VCaP (cell line): ENCODE data around the gene TBX1.
A peak's percentile ranks its signal among the peaks of the same experiment; 100 is the strongest.

Source experiments
- H3K27ac ChIP-seq: fragments of 450-650 bp; 2 replicates; pipeline ENCODE4 v1.5.1; 2017
- TF ChIP-seq, protein P1 (sequence below): fragments of 450-650 bp; conservative IDR thresholded peaks from 2 replicates; pipeline ENCODE4 v1.5.1; 2017; ENCODE audit warnings: mild to moderate bottlenecking, moderate library complexity

TBX1 gene

GRCh38 chr22:19730655-19731360 lies 29.8 kb upstream of the TBX1 start:
- H3K27ac ChIP-seq, result peak overlapping the region; percentile 57; the same call in 1 of the 2 replicates
- TF ChIP-seq, protein P1, sequence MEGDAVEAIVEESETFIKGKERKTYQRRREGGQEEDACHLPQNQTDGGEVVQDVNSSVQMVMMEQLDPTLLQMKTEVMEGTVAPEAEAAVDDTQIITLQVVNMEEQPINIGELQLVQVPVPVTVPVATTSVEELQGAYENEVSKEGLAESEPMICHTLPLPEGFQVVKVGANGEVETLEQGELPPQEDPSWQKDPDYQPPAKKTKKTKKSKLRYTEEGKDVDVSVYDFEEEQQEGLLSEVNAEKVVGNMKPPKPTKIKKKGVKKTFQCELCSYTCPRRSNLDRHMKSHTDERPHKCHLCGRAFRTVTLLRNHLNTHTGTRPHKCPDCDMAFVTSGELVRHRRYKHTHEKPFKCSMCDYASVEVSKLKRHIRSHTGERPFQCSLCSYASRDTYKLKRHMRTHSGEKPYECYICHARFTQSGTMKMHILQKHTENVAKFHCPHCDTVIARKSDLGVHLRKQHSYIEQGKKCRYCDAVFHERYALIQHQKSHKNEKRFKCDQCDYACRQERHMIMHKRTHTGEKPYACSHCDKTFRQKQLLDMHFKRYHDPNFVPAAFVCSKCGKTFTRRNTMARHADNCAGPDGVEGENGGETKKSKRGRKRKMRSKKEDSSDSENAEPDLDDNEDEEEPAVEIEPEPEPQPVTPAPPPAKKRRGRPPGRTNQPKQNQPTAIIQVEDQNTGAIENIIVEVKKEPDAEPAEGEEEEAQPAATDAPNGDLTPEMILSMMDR, result peak; percentile 97

DNA sequence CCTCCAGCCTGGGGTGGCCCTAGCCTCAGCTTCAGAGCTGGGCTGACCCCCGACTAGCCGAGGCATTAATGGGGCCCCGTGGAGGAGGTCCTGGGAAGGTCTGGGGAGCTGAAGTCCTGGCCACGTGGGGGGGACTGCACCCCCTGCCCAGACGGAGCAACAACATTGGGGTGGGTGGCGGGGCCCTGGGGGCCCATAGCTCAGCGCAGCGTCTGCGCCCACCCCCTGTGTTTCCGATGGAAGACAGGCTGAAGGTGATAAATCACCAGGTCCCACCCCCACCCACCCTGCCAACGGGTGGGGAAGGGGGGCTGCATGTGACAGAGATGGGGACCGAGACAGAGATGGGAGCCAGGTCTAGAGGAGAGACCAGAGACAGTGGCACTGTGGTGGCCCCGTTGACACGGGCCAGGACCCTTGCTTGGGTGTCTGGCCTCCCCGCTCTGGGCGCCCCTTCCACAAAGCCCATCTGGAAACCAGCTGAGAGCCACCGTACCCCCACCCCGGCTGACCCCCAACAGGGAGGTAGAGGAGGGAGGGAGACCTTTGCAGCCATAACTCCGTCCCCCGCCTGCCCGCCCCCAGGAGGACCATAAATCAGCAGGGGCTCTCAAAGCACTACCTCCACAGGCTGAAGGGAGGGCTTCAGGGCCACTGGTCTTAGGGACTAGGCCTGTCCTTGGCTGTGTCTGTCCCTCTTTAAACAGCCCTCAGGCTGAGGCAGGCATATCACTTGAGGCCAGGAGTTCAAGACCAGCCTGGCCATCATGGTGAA lies 29.0 kb upstream of the TBX1 start:
- TF ChIP-seq, protein P1, result no peak
- H3K27ac ChIP-seq, result peak overlapping the region; percentile 57; the same call in 1 of the 2 replicates

- TF ChIP-seq, protein P1, result no peak
- H3K27ac ChIP-seq, result no peak overlapping the region
Measured at GRCh38 chr22:19732403-19733113, 28.0 kb upstream of the TBX1 start.

DNA sequence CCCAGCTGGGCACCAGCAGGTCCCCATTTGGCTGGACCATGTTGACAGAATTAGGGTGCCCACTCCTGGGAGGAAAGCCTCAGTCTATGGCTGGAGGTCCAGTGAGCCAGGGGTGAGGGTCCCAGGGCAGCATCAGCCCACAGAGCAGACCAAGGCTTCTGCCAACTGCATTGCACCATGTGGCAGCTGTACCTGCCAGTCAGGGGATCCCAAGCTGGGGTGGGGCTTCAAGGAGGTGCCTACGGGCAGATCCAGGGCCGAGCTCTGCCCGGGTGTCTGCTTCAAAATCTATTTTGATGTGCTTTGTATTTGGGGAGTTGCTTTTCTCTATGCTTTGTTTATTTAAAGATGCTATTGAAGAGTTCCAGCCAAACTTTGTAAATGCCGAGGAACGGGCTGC lies 26.8 kb upstream of the TBX1 start:
- TF ChIP-seq, protein P1, result no peak
- no peak overlapping the region for H3K27ac ChIP-seq

DNA sequence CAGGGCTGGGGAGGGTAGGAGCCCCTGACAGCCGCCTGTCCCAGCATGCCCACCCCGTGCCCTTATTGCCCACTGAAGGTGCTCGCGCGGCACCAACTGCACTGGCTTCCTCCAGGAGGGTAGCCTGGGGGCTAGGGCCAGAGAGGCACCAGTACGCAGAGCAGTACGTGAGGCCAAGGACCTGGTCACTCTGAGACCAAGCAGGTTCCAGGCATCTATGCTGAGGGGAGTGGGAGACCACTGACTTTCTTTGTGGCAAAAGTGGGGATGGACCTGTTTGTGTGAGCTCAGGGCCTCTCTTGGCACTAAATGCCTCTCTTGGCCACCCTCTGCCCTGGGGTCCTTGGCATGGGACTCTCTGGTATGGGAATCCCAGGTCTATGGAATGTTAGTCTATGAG lies 26.4 kb upstream of the TBX1 start:
- H3K27ac ChIP-seq, result no peak overlapping the region
- TF ChIP-seq, protein P1, result no peak

DNA sequence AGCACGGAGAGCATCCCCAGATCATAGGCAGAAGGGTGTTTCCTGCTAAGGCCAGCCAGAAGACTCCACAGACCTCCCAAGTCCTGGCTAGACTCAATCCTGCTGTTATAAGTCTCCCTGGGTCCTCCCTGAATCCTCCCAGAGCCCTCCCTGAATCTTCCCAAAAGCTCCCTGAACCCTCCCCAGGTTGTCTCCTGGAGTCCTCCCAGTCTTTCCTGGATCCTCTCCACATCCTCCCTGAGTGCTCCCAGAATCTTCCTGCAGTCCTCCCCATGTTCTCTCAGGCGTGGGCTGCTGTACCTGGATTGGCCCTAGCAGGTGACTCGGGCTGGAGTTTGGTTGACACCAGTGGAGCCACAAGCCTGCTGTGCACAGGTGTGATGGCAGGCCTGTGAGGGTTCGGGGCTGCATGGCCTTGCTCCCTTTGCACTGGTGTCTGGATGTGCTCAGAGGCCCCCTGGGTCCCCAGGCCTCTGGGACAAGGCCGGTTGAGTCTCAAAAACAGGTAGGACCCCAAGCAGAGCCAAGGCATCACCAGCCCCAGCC lies 25.7 kb upstream of the TBX1 start:
- TF ChIP-seq, protein P1, result no peak
- no peak overlapping the region for H3K27ac ChIP-seq
